Raji (cell line): Measurements from ENCODE around the gene SARDH.

Source experiments
- POLR2A ChIP-seq: IDR thresholded peaks from 2 replicates; pipeline ENCODE4 v1.6.1; 2011; ENCODE audit warnings: low read depth, low read length, control low read depth; ENCODE audit not compliant: insufficient read depth

Gene SARDH

DNA sequence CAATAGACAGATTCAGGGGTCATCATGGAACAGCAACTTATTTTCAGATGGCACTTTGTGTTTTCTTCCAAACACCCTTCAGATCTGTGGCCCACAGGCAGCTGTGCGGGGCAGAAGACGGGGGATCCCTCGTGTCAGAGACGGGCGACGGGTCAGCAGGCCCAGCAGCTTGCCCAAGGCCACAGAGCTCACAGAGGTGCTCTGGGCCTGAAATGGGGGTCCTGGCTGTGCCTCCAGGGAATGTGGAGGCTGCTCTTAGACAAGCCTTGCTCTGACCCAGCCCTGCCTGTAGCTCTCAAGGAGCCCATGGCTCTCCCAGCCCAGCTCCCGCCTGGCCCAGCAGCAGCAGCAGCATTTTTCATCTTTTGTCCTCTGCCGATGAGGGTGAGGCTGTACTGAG is 40.9 kb upstream of the SARDH start:
- TF ChIP-seq POLR2A = no peak

DNA sequence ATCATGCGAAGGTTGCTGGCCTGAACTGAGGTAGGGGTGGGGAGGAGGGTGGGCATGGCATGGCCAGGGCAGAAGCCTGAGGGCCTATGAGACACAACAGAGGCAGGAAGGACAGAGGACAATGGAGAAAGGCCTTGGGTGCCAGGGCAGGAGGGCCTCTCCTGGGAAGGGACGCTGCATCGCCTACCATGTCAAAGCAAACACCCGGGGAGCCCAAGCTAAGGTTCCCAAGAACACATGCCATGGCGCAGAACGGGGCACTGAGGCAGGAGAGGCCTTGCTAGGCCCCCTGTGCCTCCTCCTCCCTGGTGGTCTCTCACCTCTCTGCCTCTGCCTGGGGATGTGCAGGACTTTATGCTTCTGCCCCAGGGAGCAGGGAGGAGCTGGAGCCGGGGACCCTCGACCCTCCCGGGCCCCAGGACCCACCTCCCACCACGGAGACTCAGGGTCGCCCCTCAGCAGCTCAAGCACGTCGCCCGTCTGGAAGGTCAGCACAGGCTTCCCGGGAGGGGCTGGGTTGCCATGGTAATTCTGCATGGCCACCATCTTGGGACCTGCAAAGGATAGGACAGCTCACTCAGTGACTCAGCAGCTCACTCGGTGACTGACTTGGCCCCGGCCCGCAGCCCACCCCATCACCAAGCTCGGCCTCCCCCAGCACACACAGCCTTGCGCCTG is 40.3 kb upstream of the SARDH start:
- TF ChIP-seq POLR2A = no peak

DNA sequence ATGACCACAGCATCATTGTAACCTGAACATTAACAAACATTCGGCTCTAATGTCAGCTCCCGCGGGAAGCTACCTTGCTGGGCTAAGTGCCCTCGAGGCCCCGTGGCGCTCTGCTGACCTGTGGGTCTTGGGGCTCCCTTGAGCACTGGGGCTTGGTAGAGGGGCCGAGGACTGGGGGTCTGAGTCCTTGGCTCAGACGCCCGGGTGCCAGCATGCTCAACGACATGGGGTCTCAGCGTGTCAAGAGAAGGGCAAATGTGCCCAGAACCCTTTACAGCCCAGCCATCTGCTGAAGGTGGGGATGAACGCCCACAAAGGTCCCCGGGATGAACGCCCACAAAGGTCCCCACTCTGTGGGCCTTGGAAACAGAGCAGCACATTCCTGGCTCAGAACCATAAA is 39.7 kb upstream of the SARDH start:
- no peak for TF ChIP-seq POLR2A

DNA sequence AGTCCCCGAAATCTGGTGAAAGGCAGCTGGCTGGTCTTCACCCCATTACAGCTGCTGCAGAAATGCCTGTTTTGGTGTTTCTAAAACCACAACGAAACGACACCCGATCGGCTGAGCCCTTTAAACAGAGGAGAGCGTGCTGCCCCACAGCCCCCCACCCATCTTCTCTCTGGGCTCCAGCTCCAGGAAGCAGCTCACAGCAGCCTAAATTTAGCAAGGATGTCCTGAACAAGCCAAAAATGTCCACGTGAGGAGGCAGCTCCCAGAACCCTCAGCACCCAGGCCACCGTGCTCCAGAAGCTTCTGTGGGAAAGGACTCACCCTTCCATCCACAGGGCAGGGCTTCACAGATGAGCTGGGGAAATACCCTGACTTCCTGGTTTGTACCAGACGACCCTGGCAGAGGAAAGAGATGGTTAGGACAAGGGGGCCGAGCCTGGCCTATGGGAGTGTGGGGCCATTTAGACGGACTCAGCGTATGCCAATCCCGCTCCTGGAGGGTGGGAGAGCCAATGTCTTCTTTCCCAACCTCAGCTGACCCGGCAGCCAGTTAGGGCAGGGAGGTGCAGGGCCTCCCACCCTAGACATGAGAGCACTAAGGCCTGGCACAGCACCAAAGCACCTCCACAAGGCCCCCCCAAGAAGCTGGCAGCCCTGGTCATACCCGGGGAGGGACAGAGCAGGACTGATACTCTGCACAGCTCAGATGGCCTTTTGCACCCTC is 39.1 kb upstream of the SARDH start:
- TF ChIP-seq POLR2A = no peak

DNA sequence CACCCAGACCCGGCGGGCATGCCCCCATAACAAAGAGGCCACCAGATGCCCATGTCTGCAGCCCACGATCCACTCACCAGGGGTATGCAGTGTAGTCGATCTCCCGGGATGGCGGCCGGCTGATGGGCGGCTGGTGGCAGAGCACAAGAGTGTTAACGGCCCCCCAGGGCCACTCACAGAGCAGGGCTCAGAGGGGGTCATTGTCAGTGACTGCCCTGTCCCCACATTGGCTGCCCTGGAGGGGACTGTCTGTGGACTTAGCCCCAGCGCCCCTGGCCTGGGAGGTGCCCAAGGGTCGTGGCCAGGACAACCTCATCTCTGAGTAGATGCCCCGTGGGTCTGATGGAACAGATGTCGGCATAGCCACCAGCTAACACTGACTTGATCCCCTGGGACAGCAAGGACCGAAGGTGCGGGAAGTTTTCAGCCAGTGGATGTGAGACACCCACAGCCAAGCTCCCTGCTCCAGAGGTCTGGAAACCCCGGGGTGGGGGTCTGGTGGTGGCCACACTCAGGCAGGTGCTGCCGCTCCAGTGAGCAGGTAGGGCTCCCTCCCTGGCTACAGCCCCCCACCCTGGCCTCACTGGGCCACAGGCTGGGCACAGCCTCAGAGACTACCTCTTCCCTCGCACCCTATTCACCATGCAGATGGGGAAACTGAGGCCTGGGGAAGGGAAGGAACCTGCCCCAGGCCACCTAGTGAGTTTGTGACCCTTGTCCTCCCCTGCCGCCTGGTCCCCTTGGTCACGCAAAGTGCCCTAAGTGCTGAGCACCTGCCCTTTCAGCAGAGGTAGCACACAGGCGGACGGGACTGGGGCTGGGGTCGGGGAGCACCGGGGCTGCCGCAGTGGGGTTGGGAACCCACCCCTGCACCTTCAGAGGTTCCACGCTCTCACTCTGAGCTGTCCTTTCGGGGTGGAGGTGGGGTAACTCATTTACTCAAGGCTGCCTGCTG is 38.1 kb upstream of the SARDH start:
- no peak for TF ChIP-seq POLR2A

DNA sequence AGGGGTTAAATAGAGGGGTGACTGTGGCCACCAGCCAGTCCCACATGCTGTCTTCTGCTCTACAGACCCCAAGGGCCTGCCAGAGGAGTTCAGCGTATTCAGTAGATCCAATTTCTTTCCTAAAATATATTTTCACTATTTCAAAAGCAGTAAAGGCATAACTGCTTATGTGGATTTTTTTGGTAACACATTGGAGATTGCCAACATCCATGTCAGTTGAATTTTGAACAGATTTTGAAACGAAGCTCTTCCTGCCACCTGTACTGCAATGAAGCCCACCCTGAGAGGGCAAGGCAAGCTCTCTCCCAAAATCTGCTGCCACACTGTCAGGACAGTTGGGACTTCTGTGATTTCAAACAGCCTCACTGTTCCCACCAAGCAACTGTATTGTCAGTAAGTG is 37.1 kb upstream of the SARDH start:
- TF ChIP-seq POLR2A = no peak

DNA sequence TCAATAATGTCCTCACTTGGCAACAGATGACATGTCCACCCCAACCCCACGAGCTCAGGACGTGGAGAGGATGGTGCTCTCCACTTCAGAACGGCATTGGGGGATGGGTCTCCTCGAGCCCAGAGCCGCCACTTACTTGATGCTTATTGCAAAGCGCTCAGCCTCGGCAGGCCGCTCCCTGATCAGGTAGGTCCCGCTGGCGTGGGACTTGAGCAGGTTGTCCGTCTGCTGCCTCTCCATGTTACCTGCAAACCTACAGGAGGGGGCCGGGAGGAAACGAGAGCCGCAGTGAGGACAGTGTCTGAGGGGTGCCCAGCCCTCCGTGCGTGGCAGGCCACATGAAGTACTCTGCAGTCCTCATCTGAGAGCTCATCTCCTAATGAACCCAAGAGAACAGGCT is 36.6 kb upstream of the SARDH start:
- TF ChIP-seq POLR2A = no peak

DNA sequence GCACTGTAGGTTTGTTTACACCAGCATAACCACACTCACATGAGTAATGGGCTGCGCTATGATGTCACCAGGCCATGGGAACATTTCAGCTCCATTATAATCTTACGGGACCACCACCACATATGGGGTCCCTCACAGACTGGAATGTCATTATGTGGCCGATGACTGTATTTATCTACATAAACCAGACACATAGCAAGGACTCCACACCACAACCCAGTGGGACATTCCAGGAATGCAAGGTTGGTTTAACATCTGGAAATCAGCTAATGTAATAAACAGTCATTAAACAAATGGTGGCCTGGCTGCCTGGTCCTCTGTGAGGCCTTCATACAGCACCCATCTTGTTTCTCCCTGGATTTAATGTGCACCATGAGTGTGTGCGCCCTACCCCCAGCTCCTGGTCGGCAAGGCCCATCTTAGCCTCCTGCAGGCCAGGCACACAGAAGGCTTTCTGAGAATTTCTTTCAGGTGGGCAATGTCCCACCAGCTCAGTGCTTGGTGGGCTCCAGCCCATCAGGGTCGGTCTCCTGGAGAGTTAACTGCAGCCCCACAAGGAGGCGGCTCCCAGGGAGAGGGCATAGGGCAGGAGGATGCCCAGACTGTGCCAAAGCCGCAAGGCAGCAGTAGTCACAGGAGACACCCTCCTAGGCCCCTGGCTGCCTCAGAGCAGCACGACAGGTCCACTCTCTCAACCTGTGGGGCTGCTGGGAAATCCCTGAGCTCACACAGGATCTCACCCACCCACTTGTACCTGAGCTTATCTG is 35.9 kb upstream of the SARDH start:
- no peak for TF ChIP-seq POLR2A

DNA sequence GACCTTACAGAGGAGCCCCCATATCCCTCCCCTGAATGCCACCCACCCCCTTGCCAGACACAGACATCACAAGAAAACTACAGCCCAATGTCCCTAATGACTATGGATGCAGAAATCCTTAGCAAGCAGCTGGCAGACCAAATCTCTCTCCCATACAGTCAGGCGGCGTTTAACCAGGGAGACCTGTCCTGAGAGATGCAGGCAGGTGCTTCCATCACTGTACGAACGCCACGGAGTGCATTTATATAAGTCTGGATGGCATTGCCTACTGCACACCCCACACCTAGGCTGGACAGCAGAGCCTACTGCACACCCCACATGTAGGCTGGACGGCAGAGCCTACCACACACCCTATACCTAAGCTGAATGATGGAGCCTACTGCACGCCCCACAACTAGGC is 34.4 kb upstream of the SARDH start:
- no peak for TF ChIP-seq POLR2A

DNA sequence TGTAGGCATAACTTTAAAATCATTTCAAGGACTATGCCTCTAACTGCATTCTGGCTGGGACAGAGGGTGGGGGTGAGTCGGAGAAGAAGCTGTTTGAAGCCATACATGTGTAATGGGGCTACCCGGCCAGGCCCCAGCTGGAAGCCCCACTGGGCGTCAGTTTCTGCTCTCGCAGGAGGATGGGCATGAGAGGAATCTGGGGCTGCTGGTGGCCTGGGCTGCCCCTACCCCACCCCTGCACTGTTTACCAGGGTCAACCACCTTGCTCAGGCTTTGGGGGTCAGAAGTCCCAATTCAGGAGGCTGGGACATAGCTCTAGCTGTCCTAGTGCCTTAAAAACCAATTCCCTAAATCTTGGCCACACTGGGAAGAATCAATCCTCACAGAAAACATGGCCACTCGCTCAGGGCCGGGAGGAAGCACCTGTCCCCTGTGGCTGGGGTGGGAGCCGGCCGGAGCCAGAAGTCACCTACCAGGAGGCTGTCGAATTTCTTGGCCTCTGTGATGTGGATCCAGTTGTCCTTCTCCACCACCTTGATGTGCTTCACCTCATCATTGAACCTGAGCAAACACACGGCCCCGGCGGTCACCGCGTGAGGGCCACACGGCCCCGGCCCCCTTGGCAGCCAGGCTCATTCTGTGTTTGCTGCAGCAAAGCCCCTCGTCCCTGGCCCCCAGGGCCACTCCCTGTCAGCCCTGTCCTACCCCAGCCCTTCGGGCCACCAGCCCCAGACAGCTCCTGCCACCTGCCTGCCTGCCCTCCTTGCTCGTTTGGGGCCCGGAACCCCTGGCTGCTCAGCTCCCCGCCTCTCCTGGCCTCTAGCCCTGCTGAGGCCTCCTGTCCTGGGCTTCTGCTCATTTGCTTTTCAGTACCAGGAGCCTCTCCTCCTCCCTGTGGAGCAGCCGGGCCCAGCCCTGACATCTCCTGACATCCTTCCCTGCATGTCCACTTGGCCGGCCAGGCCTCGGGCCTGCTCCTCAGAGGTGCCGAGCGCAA is 33.6 kb upstream of the SARDH start:
- TF ChIP-seq POLR2A = no peak

DNA sequence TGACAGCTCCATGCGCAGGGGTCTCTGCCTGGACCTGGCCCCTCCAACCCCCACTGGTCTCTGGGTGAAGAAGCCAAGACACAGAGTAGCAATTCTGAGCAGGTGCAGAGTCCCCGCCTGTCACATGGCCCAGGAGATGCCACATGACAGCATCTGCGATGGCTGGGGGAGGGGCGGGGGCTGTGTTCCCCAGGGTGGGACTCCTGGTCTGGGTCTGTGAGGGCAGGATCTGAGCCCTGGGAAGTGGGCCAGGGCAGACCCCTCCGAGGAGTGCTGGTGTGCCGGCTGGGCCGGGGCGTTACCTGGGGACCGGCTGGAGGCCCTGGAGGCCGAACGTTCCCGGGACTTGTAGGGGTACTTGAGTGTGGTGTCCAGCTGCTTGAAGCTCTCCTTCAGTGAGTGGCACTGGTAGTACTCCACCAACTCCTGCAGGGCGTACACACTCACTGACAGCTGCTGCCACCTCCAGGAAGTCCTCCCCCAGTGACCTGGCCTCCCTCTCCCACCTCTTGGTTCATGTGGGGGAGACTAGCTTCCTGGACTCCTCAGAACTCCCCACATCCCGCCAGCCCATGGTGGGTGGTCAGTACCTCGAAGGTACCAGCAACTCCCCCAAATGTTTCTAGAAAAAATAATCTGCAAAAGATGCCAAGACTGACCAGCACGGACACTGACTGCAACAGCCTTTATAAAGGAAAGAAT is 32.1 kb upstream of the SARDH start:
- TF ChIP-seq POLR2A = no peak

DNA sequence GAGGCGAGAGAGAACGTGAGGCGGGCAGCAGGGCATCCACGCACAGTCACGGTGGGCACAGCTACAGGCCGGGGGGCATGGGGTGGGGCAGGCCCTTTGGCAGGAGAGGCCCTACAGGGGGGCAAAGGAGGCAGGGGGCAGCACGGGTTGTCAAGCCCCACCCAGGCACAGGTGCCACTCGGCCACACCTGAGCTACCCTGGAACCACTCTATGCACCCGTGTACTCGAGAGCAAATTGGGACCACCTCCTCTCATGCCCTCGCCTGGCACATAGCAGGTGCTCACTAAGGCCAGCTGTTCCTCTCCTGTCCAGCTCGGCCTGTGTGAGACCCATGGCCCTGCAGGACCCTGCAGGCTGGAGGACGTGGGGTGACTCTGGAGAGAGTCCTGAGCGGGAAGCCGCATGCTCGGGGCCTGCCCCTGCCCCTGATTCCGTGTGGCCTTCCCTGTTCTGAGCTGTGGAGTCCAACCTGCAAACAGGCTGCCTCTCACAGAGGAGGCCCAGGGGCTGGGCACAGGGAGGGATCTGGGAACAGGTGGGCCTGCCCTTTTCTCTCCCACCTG is 31.4 kb upstream of the SARDH start:
- no peak for TF ChIP-seq POLR2A

DNA sequence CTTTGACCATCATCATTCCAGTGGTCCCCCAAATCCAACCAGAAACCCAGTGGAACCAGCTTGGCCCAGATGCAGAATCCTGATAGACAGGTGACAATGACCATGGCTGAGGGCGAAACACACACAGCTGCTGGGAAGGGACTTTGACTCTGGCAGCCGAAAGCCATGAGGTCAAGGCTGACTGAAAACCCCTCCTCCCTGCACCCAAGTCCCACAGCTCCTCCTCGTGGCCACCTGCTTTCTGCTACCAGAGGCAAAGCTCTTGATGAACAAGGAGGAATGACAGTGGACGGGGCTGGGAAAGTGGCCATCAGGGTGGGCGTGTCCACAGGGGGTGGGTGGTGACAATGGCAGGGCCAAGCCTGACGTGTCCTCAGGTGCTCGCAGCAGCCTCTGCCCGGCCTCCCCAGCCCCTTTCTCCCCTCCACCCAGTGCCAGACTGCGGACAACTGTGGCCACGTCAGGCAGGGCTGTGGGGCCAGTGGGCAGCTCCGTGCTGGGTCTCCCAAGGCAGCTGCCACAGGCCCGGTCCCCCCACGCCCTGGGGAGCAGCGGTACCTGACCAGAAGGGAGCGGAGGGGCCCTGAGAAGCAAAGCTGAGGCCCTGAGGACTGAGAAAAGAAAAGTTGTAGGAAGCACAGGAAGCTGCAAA is 30.8 kb upstream of the SARDH start:
- no peak for TF ChIP-seq POLR2A

DNA sequence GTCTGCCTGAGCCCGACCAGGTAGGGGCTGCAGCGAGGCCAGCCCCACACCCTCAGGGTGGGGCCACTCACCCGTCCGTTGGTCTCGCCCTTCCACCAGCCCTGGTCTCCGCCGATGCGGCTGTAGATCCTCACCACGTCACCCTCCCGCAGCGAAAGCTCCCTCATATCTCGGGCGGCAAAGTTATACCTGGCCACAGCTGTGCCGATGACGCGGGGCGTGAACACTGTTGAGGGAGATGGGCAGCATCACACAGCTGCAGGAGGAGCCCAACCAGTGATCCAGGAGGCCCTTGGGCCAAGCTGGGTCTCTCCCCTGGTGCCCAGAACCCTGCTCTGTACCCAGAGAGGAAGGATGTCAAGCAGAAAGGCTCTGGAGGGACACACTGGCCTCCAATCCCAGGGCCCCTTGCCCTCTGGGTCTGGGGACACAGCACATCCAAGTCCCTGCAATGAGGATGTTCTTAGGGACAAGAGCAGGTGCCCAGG is 30.3 kb upstream of the SARDH start:
- no peak for TF ChIP-seq POLR2A
